Loucy (cell line): ENCODE data around the gene WWOX.

Experiments used
- H2AFZ ChIP-seq: fragments of 200-600 bp; sonication (generic); 2 replicates; pipeline ENCODE4 v1.6.0; 2016; ENCODE audit warnings: antibody characterized with exemption, mild to moderate bottlenecking, low read length, moderate library complexity
- H3F3A ChIP-seq: fragments of 200-600 bp; 2 replicates; pipeline ENCODE4 v1.6.0; 2016; ENCODE audit warnings: antibody characterized with exemption, low read depth, mild to moderate bottlenecking
- H3K27me3 ChIP-seq: fragments of 200-600 bp; sonication (generic); 2 replicates; pipeline ENCODE4 v1.6.1; 2014; ENCODE audit warnings: low read length, mild to moderate bottlenecking; ENCODE audit not compliant: insufficient read depth, poor library complexity, severe bottlenecking
- H3K36me3 ChIP-seq: fragments of 200-600 bp; sonication (generic); 2 replicates; pipeline ENCODE4 v1.6.1; 2016; ENCODE audit warnings: low read length; ENCODE audit not compliant: insufficient read depth
- H3K4me1 ChIP-seq: fragments of 200-600 bp; sonication (generic); 2 replicates; pipeline ENCODE4 v1.5.1; 2014; ENCODE audit warnings: low read length, mild to moderate bottlenecking; ENCODE audit not compliant: insufficient read depth, poor library complexity, severe bottlenecking
- H3K4me2 ChIP-seq: fragments of 200-600 bp; sonication (generic); 2 replicates; pipeline ENCODE4 v1.6.0; 2014; ENCODE audit warnings: antibody characterized with exemption, low read length, low read depth, mild to moderate bottlenecking; ENCODE audit not compliant: poor library complexity, severe bottlenecking
- H3K4me3 ChIP-seq: fragments of 200-600 bp; sonication (generic); 2 replicates; pipeline ENCODE4 v1.5.1; 2014; ENCODE audit warnings: low read length, mild to moderate bottlenecking, mixed read lengths; ENCODE audit not compliant: poor library complexity, severe bottlenecking
- H3K79me2 ChIP-seq: fragments of 200-600 bp; sonication (generic); 2 replicates; pipeline ENCODE4 v1.6.1; 2014; ENCODE audit warnings: low read length; ENCODE audit not compliant: insufficient read depth
- H3K9ac ChIP-seq: fragments of 200-600 bp; sonication (generic); 2 replicates; pipeline ENCODE4 v1.6.0; 2014; ENCODE audit warnings: mild to moderate bottlenecking, low read depth, low read length, moderate library complexity; ENCODE audit not compliant: poor library complexity, severe bottlenecking
- H3K9me2 ChIP-seq: fragments of 200-600 bp; sonication (generic); replicated peaks from 2 replicates; pipeline ENCODE4 v1.6.1; 2016; ENCODE audit warnings: low read depth, low read length, mixed read lengths
- H3K9me3 ChIP-seq: fragments of 200-600 bp; sonication (generic); 2 replicates; pipeline ENCODE4 v1.6.1; 2014; ENCODE audit warnings: mild to moderate bottlenecking, antibody characterized with exemption, low read length, low read depth; ENCODE audit not compliant: insufficient read depth
- H4K20me1 ChIP-seq: fragments of 200-600 bp; sonication (generic); 2 replicates; pipeline ENCODE4 v1.6.0; 2014; ENCODE audit warnings: antibody characterized with exemption, low read length, mild to moderate bottlenecking; ENCODE audit not compliant: insufficient read depth, poor library complexity, severe bottlenecking
- CTCF ChIP-seq: fragments of 200-600 bp; sonication (generic); conservative IDR thresholded peaks from 2 replicates; pipeline ENCODE4 v1.5.1; 2014; ENCODE audit warnings: mild to moderate bottlenecking, antibody characterized with exemption, low read length
- EZH2phosphoT487 ChIP-seq: fragments of 200-600 bp; IDR thresholded peaks from 2 replicates; pipeline ENCODE4 v1.6.1; 2018; ENCODE audit warnings: antibody characterized with exemption, mild to moderate bottlenecking, moderate library complexity, borderline replicate concordance

The WWOX gene

GRCh38 chr16:78551487-78552085, 452.1 kb downstream of the WWOX start:
- no peaks in the 10 kb centered on the region for H3K79me2 ChIP-seq
- H3K9me3 ChIP-seq = no peaks in the 10 kb centered on the region
- no peaks in the 10 kb centered on the region for H4K20me1 ChIP-seq
- H3F3A ChIP-seq = no peaks in the 10 kb centered on the region
- H3K4me1 ChIP-seq = no peaks in the 10 kb centered on the region
- H3K4me3 ChIP-seq = no peak overlapping the region
- H3K27me3 ChIP-seq = no peaks in the 10 kb centered on the region
- no peak overlapping the region for H3K4me2 ChIP-seq
- no peak overlapping the region for H3K9ac ChIP-seq
- no peaks in the 10 kb centered on the region for H3K9me2 ChIP-seq
- H2AFZ ChIP-seq = no peak overlapping the region
- no peaks in the 10 kb centered on the region for H3K36me3 ChIP-seq
- TF ChIP-seq EZH2phosphoT487 (no peak), CTCF (no peak)

- H3K4me1 ChIP-seq = no peaks in the 10 kb centered on the region
- no peaks in the 10 kb centered on the region for H3K27me3 ChIP-seq
- no peak overlapping the region for H3K4me2 ChIP-seq
- no peaks in the 10 kb centered on the region for H3K9me2 ChIP-seq
- H3K4me3 ChIP-seq = no peak overlapping the region
- no peaks in the 10 kb centered on the region for H3K9me3 ChIP-seq
- H2AFZ ChIP-seq = no peak overlapping the region
- no peaks in the 10 kb centered on the region for H3F3A ChIP-seq
- no peak overlapping the region for H3K9ac ChIP-seq
- H3K79me2 ChIP-seq = no peaks in the 10 kb centered on the region
- H3K36me3 ChIP-seq = no peaks in the 10 kb centered on the region
- TF ChIP-seq EZH2phosphoT487 (no peak), CTCF (no peak)
- H4K20me1 ChIP-seq = no peaks in the 10 kb centered on the region
Observed at GRCh38 chr16:78552106-78552675, 452.7 kb downstream of the WWOX start.

GRCh38 chr16:78552716-78553115, 453.3 kb downstream of the WWOX start:
- no peak overlapping the region for H3K9ac ChIP-seq
- TF ChIP-seq CTCF (no peak), EZH2phosphoT487 (no peak)
- H3K9me2 ChIP-seq = no peaks in the 10 kb centered on the region
- no peaks in the 10 kb centered on the region for H3K9me3 ChIP-seq
- no peaks in the 10 kb centered on the region for H3K36me3 ChIP-seq
- no peak overlapping the region for H2AFZ ChIP-seq
- no peak overlapping the region for H3K4me2 ChIP-seq
- H3F3A ChIP-seq = no peaks in the 10 kb centered on the region
- no peaks in the 10 kb centered on the region for H3K27me3 ChIP-seq
- no peaks in the 10 kb centered on the region for H4K20me1 ChIP-seq
- H3K79me2 ChIP-seq = no peaks in the 10 kb centered on the region
- no peak overlapping the region for H3K4me3 ChIP-seq
- no peaks in the 10 kb centered on the region for H3K4me1 ChIP-seq
